Measurements from ENCODE around the gene OR7G3.

The OR7G3 gene

GRCh38 chr19:9109959-9110358 lies 16.8 kb downstream of the OR7G3 start:
- TF ChIP-seq EZH2phosphoT487 (IDR thresholded peaks at IDR 0.05; ENCODE audit: borderline replicate concordance) = no peak
- TF ChIP-seq CTCF (conservative IDR thresholded peaks at IDR 0.05; ENCODE audit: low read length) = no peak
- H3K4me2 ChIP-seq (ENCODE audit: low read depth, low read length, poor library complexity, severe bottlenecking) = no peak overlapping the region

GRCh38 chr19:9107375-9107774 lies 19.4 kb downstream of the OR7G3 start, which contains the start of gene OR7G2:
OR7G2 (minus strand) TSS chr19:9107475; CDS start chr19:9103243, 4,232 bp downstream.
- Histone ChIP-seq H3K9me3 (ENCODE audit: insufficient read depth, low read depth, low read length) (no peaks in the 10 kb centered on the region), H3K4me2 (ENCODE audit: low read depth, low read length, poor library complexity, severe bottlenecking) (peak within 1 kb of the TSS; percentile 58), H3K4me3 (ENCODE audit: low read length, poor library complexity, severe bottlenecking) (peak within 1 kb of the TSS; percentile 41), H3K9ac (ENCODE audit: low read depth, low read length, poor library complexity, severe bottlenecking) (no peak within 1 kb of the TSS), H3F3A (ENCODE audit: low read depth) (no peaks in the 10 kb centered on the region), H2AFZ (ENCODE audit: low read length) (peak within 1 kb of the TSS; percentile 82), H3K9me2 (replicated peaks; ENCODE audit: low read depth, low read length) (no peaks in the 10 kb centered on the region), H3K36me3 (ENCODE audit: insufficient read depth, low read length) (no peaks in the 10 kb centered on the region), H4K20me1 (ENCODE audit: insufficient read depth, low read length, poor library complexity, severe bottlenecking) (no peaks in the 10 kb centered on the region), H3K27me3 (ENCODE audit: insufficient read depth, low read length, poor library complexity, severe bottlenecking) (no peaks in the 10 kb centered on the region), H3K79me2 (ENCODE audit: insufficient read depth, low read length) (no peaks in the 10 kb centered on the region), H3K4me1 (ENCODE audit: insufficient read depth, low read length, poor library complexity, severe bottlenecking) (peaks cover 8% of the 10 kb centered on the region)
- TF ChIP-seq CTCF (conservative IDR thresholded peaks at IDR 0.05; ENCODE audit: low read length) (no peak), EZH2phosphoT487 (IDR thresholded peaks at IDR 0.05; ENCODE audit: borderline replicate concordance) (no peak)

More at GRCh38 chr19:9109959-9110358, 16.8 kb downstream of the OR7G3 start:
- Histone ChIP-seq H3K36me3 (ENCODE audit: insufficient read depth, low read length) (no peaks in the 10 kb centered on the region), H4K20me1 (ENCODE audit: insufficient read depth, low read length, poor library complexity, severe bottlenecking) (no peaks in the 10 kb centered on the region), H2AFZ (ENCODE audit: low read length) (no peak overlapping the region), H3F3A (ENCODE audit: low read depth) (no peaks in the 10 kb centered on the region), H3K9me3 (ENCODE audit: insufficient read depth, low read depth, low read length) (no peaks in the 10 kb centered on the region), H3K9ac (ENCODE audit: low read depth, low read length, poor library complexity, severe bottlenecking) (no peak overlapping the region), H3K9me2 (replicated peaks; ENCODE audit: low read depth, low read length) (no peaks in the 10 kb centered on the region), H3K4me1 (ENCODE audit: insufficient read depth, low read length, poor library complexity, severe bottlenecking) (peaks cover 8% of the 10 kb centered on the region), H3K27me3 (ENCODE audit: insufficient read depth, low read length, poor library complexity, severe bottlenecking) (no peaks in the 10 kb centered on the region), H3K79me2 (ENCODE audit: insufficient read depth, low read length) (no peaks in the 10 kb centered on the region), H3K4me3 (ENCODE audit: low read length, poor library complexity, severe bottlenecking) (no peak overlapping the region)

GRCh38 chr19:9086761-9087160 lies 40.0 kb downstream of the OR7G3 start, which contains the start of gene OR1M1:
OR1M1 (plus strand) TSS chr19:9087061; CDS start chr19:9093245, 6,184 bp downstream.
- Histone ChIP-seq H3F3A (ENCODE audit: low read depth) (no peaks in the 10 kb centered on the region), H3K4me1 (ENCODE audit: insufficient read depth, low read length, poor library complexity, severe bottlenecking) (no peaks in the 10 kb centered on the region), H3K4me2 (ENCODE audit: low read depth, low read length, poor library complexity, severe bottlenecking) (no peak within 1 kb of the TSS), H3K4me3 (ENCODE audit: low read length, poor library complexity, severe bottlenecking) (no peak within 1 kb of the TSS), H2AFZ (ENCODE audit: low read length) (no peak within 1 kb of the TSS), H3K9ac (ENCODE audit: low read depth, low read length, poor library complexity, severe bottlenecking) (no peak within 1 kb of the TSS), H3K36me3 (ENCODE audit: insufficient read depth, low read length) (no peaks in the 10 kb centered on the region), H3K79me2 (ENCODE audit: insufficient read depth, low read length) (no peaks in the 10 kb centered on the region), H4K20me1 (ENCODE audit: insufficient read depth, low read length, poor library complexity, severe bottlenecking) (no peaks in the 10 kb centered on the region), H3K9me2 (replicated peaks; ENCODE audit: low read depth, low read length) (no peaks in the 10 kb centered on the region), H3K9me3 (ENCODE audit: insufficient read depth, low read depth, low read length) (no peaks in the 10 kb centered on the region), H3K27me3 (ENCODE audit: insufficient read depth, low read length, poor library complexity, severe bottlenecking) (no peaks in the 10 kb centered on the region)
- TF ChIP-seq CTCF (conservative IDR thresholded peaks at IDR 0.05; ENCODE audit: low read length) = no peak
- TF ChIP-seq EZH2phosphoT487 (IDR thresholded peaks at IDR 0.05; ENCODE audit: borderline replicate concordance) = no peak
